OCI-LY1 (cell line): ENCODE results near the gene ALDH1L1.

Experiments
- H2AFZ ChIP-seq: fragments of 200-600 bp; sonication (generic), shearing (Covaris generic); 2 replicates; pipeline ENCODE4 v1.6.0; 2014; ENCODE audit warnings: antibody characterized with exemption, mild to moderate bottlenecking, low read length
- H3F3A ChIP-seq: fragments of 200-600 bp; sonication (generic), shearing (Covaris generic); 2 replicates; pipeline ENCODE4 v1.6.0; 2014; ENCODE audit warnings: mild to moderate bottlenecking, antibody characterized with exemption, low read length, moderate library complexity; ENCODE audit not compliant: insufficient read depth
- H3K27ac ChIP-seq: fragments of 200-600 bp; sonication (generic); 2 replicates; pipeline ENCODE4 v1.5.1; 2014; ENCODE audit warnings: low read length, mixed run types, mild to moderate bottlenecking, low read depth; ENCODE audit not compliant: poor library complexity, severe bottlenecking
- H3K27me3 ChIP-seq: fragments of 200-600 bp; sonication (generic); 2 replicates; pipeline ENCODE4 v1.6.0; 2014; ENCODE audit warnings: antibody characterized with exemption, mild to moderate bottlenecking, low read length, moderate library complexity; ENCODE audit not compliant: insufficient read depth
- H3K36me3 ChIP-seq: fragments of 200-600 bp; sonication (generic); 2 replicates; pipeline ENCODE4 v1.6.1; 2014; ENCODE audit warnings: mild to moderate bottlenecking, antibody characterized with exemption, low read length, moderate library complexity, mixed read lengths; ENCODE audit not compliant: insufficient read depth
- H3K4me1 ChIP-seq: fragments of 200-600 bp; sonication (generic); 2 replicates; pipeline ENCODE4 v1.5.1; 2014; ENCODE audit warnings: mild to moderate bottlenecking, low read length, moderate library complexity; ENCODE audit not compliant: insufficient read depth, severe bottlenecking
- H3K4me2 ChIP-seq: fragments of 200-600 bp; sonication (generic), shearing (Covaris generic); 2 replicates; pipeline ENCODE4 v1.6.1; 2014; ENCODE audit warnings: low read length
- H3K4me3 ChIP-seq: fragments of 200-600 bp; sonication (generic); 2 replicates; pipeline ENCODE4 v1.5.1; 2014; ENCODE audit warnings: low read length, low read depth, mild to moderate bottlenecking, mixed read lengths; ENCODE audit not compliant: poor library complexity, severe bottlenecking
- H3K79me2 ChIP-seq: fragments of 200-600 bp; shearing (Covaris generic); 2 replicates; pipeline ENCODE4 v1.6.1; 2016; ENCODE audit warnings: mixed run types, low read length, mixed read lengths; ENCODE audit not compliant: insufficient read depth
- H3K9ac ChIP-seq: fragments of 200-600 bp; sonication (generic), shearing (Covaris generic); 2 replicates; pipeline ENCODE4 v1.6.1; 2014; ENCODE audit warnings: mild to moderate bottlenecking, low read length, mixed read lengths
- H3K9me2 ChIP-seq: fragments of 200-600 bp; sonication (generic), shearing (Covaris generic); 2 replicates; pipeline ENCODE4 v1.6.1; 2014; ENCODE audit warnings: low read depth, mild to moderate bottlenecking, low read length, mixed read lengths
- H3K9me3 ChIP-seq: fragments of 200-600 bp; shearing (Covaris generic); 2 replicates; pipeline ENCODE4 v1.6.1; 2014; ENCODE audit warnings: low read length, mixed read lengths
- H4K20me1 ChIP-seq: fragments of 200-600 bp; sonication (generic), shearing (Covaris generic); 2 replicates; pipeline ENCODE4 v1.6.0; 2016; ENCODE audit warnings: mild to moderate bottlenecking, low read length; ENCODE audit not compliant: insufficient read depth
- CTCF ChIP-seq: fragments of 200-600 bp; sonication (generic), shearing (Covaris generic); IDR thresholded peaks from 2 replicates; pipeline ENCODE4 v1.5.1; 2017; ENCODE audit warnings: mild to moderate bottlenecking, antibody characterized with exemption, low read length, moderate library complexity, mixed read lengths
- EZH2 ChIP-seq: fragments of 200-600 bp; sonication (generic), shearing (Covaris generic); IDR thresholded peaks from 2 replicates; pipeline ENCODE4 v1.8.0; 2017; ENCODE audit warnings: borderline replicate concordance, mixed run types, mild to moderate bottlenecking, antibody characterized with exemption, low read length, moderate library complexity, mixed read lengths

ALDH1L1 gene

GRCh38 chr3:126113733-126114442 is 66.5 kb downstream of the ALDH1L1 start:
- no peaks in the 10 kb centered on the region for H3K4me1 ChIP-seq
- no peak overlapping the region for H3K9ac ChIP-seq

GRCh38 chr3:126113238-126113555 is 67.2 kb downstream of the ALDH1L1 start:
- no peak overlapping the region for H3K4me3 ChIP-seq

More at GRCh38 chr3:126113733-126114442, 66.5 kb downstream of the ALDH1L1 start:
- no peaks in the 10 kb centered on the region for H3F3A ChIP-seq
- TF ChIP-seq CTCF (peak; percentile 40; the same call in 1 of the 2 replicates), EZH2 (no peak)
- peaks cover 4% of the 10 kb centered on the region; the same call in 1 of the 2 replicates for H3K27me3 ChIP-seq
- H4K20me1 ChIP-seq = no peaks in the 10 kb centered on the region
- H3K36me3 ChIP-seq = no peaks in the 10 kb centered on the region
- no peak overlapping the region for H2AFZ ChIP-seq
- H3K9me3 ChIP-seq = no peaks in the 10 kb centered on the region
- H3K4me2 ChIP-seq = no peak overlapping the region
- no peaks in the 10 kb centered on the region for H3K79me2 ChIP-seq
- no peak overlapping the region for H3K4me3 ChIP-seq
- no peaks in the 10 kb centered on the region for H3K9me2 ChIP-seq
- H3K27ac ChIP-seq = no peak overlapping the region

GRCh38 chr3:126112531-126113237 is 67.7 kb downstream of the ALDH1L1 start:
- Histone ChIP-seq H3K4me3 (no peak overlapping the region), H3K27ac (no peak overlapping the region), H3K27me3 (peaks cover 4% of the 10 kb centered on the region; the same call in 1 of the 2 replicates), H3K36me3 (no peaks in the 10 kb centered on the region), H3K9ac (no peak overlapping the region), H3K4me1 (no peaks in the 10 kb centered on the region), H3K79me2 (no peaks in the 10 kb centered on the region), H4K20me1 (no peaks in the 10 kb centered on the region), H3K9me3 (no peaks in the 10 kb centered on the region), H2AFZ (no peak overlapping the region), H3K9me2 (no peaks in the 10 kb centered on the region), H3K4me2 (no peak overlapping the region), H3F3A (no peaks in the 10 kb centered on the region)
- TF ChIP-seq EZH2 (no peak), CTCF (no peak)

More at GRCh38 chr3:126113238-126113555, 67.2 kb downstream of the ALDH1L1 start:
- Histone ChIP-seq H3K9me2 (no peaks in the 10 kb centered on the region), H2AFZ (no peak overlapping the region), H3K4me1 (no peaks in the 10 kb centered on the region), H3K27ac (no peak overlapping the region), H3K4me2 (no peak overlapping the region), H3K9me3 (no peaks in the 10 kb centered on the region), H3K36me3 (no peaks in the 10 kb centered on the region), H3K9ac (no peak overlapping the region), H3F3A (no peaks in the 10 kb centered on the region), H3K79me2 (no peaks in the 10 kb centered on the region), H3K27me3 (peaks cover 4% of the 10 kb centered on the region; the same call in 1 of the 2 replicates), H4K20me1 (no peaks in the 10 kb centered on the region)
- TF ChIP-seq EZH2 = no peak
